ENCODE data around the gene CHIC2. TPM values are rescaled to one million over a fixed set of nuclear protein-coding genes. Genes with fewer than 3 reads are reported as not detected.

Gene CHIC2
- total RNA-seq, 4 donors from 2014 or later: 31.3 to 42.7 (median 33.0) TPM

DNA sequence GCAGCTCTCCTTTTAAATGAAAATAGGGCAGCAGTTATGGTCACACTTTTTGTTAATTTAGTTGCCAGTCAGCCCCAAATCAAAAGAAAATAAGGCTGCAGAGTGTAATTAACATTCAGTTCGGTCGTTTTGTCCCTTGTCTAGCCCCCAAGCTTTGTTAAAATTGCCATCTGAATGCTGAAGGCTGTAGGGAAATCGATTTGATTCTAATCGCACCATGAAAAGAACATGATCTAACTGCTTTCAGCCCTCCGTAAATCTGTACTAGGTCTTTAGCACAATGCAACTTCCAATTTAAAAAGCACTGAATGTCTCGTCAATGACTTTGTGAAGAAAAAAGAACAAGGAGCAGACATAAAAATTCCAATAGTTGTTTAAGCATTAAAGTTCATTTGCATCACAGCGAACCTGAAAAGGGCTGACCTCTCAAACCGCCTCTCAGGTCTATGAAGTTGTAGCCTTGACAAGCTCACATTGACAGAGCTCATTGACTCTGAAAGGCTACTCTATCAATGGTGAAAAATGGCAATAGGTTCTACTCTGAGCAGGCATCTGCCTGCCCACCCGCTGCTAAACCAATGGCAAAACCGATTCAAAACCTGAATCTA, 48.9 kb downstream of the CHIC2 start:
- TF ChIP-seq CTCF (IDR thresholded peaks at IDR 0.05): no peak
- no peak for TF ChIP-seq POLR2A (IDR thresholded peaks at IDR 0.05)
- Histone ChIP-seq H3K27me3 (no peaks in the 10 kb centered on the region), H3K9me3 (no peaks in the 10 kb centered on the region), H3K4me1 (no peaks in the 10 kb centered on the region), H3K36me3 (no peaks in the 10 kb centered on the region), H3K4me3 (replicated peaks in 1 of 3) (no peak overlapping the region), H3K27ac (no peak overlapping the region)
- 87 to 89% methylated on average over 10 of the region's 10 CpGs for WGBS, 2 donors
- intact Hi-C loops (cut with DNase I): no loop called here
- no peak for DNase-seq

- Histone ChIP-seq H3K9me3 (no peaks in the 10 kb centered on the region), H3K27me3 (no peaks in the 10 kb centered on the region), H3K36me3 (no peaks in the 10 kb centered on the region), H3K27ac (no peak overlapping the region), H3K4me1 (no peaks in the 10 kb centered on the region), H3K4me3 (replicated peaks in 1 of 3) (no peak overlapping the region)
- intact Hi-C loops (cut with DNase I): no loop called here
- no peak for TF ChIP-seq POLR2A (IDR thresholded peaks at IDR 0.05)
- TF ChIP-seq CTCF (IDR thresholded peaks at IDR 0.05): no peak
- no peak for DNase-seq
- WGBS, 2 donors: 98 to 100% methylated on average over 1 of the region's 1 CpG
These were observed 49.7 kb downstream of the CHIC2 start for GRCh38 chr4:54014666-54015160.

GRCh38 chr4:54011201-54011600, 53.2 kb downstream of the CHIC2 start:
- H3K4me1 ChIP-seq: no peaks in the 10 kb centered on the region
- intact Hi-C loops (cut with DNase I): no loop called here
- TF ChIP-seq CTCF (IDR thresholded peaks at IDR 0.05): no peak
- no peak for TF ChIP-seq POLR2A (IDR thresholded peaks at IDR 0.05)
- no peaks in the 10 kb centered on the region for H3K9me3 ChIP-seq
- DNase-seq: no peak
- no peaks in the 10 kb centered on the region for H3K36me3 ChIP-seq
- no peaks in the 10 kb centered on the region for H3K27me3 ChIP-seq
- H3K4me3 ChIP-seq (replicated peaks in 1 of 3): no peak overlapping the region
- no peak overlapping the region for H3K27ac ChIP-seq

DNA sequence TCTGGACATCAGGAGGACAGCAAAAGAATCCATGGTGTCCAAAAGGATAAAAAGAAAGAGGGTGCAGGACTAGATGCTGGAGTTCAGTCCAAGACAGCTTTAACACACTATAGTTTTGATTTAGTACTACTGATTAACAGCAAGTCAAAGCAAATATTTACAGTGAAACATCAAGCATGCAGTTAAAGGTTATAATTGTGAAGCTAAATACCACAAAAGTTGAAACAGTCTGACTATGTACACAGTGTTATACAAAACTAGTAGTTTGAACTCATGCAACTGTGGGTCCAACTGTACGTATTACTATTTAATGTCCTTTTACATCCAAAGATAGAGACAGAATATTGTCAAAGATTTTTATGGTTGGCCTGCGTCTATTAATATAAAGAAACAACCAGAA, 57.6 kb downstream of the CHIC2 start:
- no peaks in the 10 kb centered on the region for H3K9me3 ChIP-seq
- no peaks in the 10 kb centered on the region for H3K27me3 ChIP-seq
- no peaks in the 10 kb centered on the region for H3K4me1 ChIP-seq
- H3K36me3 ChIP-seq: no peaks in the 10 kb centered on the region
- DNase-seq: no peak
- no peak overlapping the region for H3K4me3 ChIP-seq (replicated peaks in 1 of 3)
- WGBS, 2 donors: 99% methylated on average over 2 of the region's 2 CpGs
- TF ChIP-seq POLR2A (IDR thresholded peaks at IDR 0.05) (no peak), CTCF (IDR thresholded peaks at IDR 0.05) (no peak)
- H3K27ac ChIP-seq: no peak overlapping the region
- intact Hi-C loops (cut with DNase I): no loop called here

- Histone ChIP-seq H3K36me3 (no peaks in the 10 kb centered on the region), H3K4me1 (peaks cover 0 to 2% of the 10 kb centered on the region in 2 donors), H3K27ac (peak overlapping the region in 1 of 3 donors; percentile 19), H3K9me3 (no peaks in the 10 kb centered on the region), H3K27me3 (no peaks in the 10 kb centered on the region), H3K4me3 (replicated peaks in 1 of 3) (no peak overlapping the region)
- TF ChIP-seq CTCF (IDR thresholded peaks at IDR 0.05) (no peak), POLR2A (IDR thresholded peaks at IDR 0.05) (no peak)
- no peak for DNase-seq
- intact Hi-C loops (cut with DNase I): no loop called here
- WGBS, 2 donors: 78 to 84% methylated on average over 2 of the region's 2 CpGs
These were observed 58.9 kb downstream of the CHIC2 start for GRCh38 chr4:54005475-54005874.
